ENCODE data around the gene GABRE.

GABRE gene

GRCh38 chrX:151974336-151975227, at the start of gene GABRE:
GABRE (minus strand) TSS chrX:151974676; CDS start chrX:151974625, 51 bp downstream.
- H3K9me3 Mint-ChIP-seq, result peaks cover 5% of the 10 kb centered on the region
- no peaks in the 10 kb centered on the region for H3K4me1 Mint-ChIP-seq
- no peak for DNase-seq (ENCODE audit: low spot score in 2 of 2)
- no peaks in the 10 kb centered on the region for H3K36me3 Mint-ChIP-seq (ENCODE audit: insufficient read depth)
- H3K4me3 Mint-ChIP-seq, result no peak within 1 kb of the TSS
- H3K27ac Mint-ChIP-seq (ENCODE audit: low read depth), result no peak within 1 kb of the TSS
- H3K27me3 Mint-ChIP-seq, result peaks cover 15% of the 10 kb centered on the region
- ATAC-seq (replicated peaks; ENCODE audit: extremely low read depth, poor library complexity, severe bottlenecking), result no peak

- Mint-ChIP-seq H3K4me3 (no peak overlapping the region), H3K27ac (ENCODE audit: low read depth) (no peak overlapping the region), H3K9me3 (no peaks in the 10 kb centered on the region), H3K27me3 (no peaks in the 10 kb centered on the region), H3K4me1 (no peaks in the 10 kb centered on the region), H3K36me3 (ENCODE audit: insufficient read depth) (no peaks in the 10 kb centered on the region)
- no peak for ATAC-seq (replicated peaks; ENCODE audit: extremely low read depth, poor library complexity, severe bottlenecking)
- no peak for DNase-seq (ENCODE audit: low spot score in 2 of 2)
Observed at GRCh38 chrX:152020888-152021287, 46.4 kb upstream of the GABRE start.

- ATAC-seq (replicated peaks; ENCODE audit: extremely low read depth, poor library complexity, severe bottlenecking), result no peak
Observed at GRCh38 chrX:151999813-152000212, 25.3 kb upstream of the GABRE start.

GRCh38 chrX:151997539-151997938, 23.1 kb upstream of the GABRE start:
- H3K9me3 Mint-ChIP-seq, result peaks cover 5% of the 10 kb centered on the region
- no peaks in the 10 kb centered on the region for H3K27me3 Mint-ChIP-seq
- no peak overlapping the region for H3K4me3 Mint-ChIP-seq
- no peaks in the 10 kb centered on the region for H3K4me1 Mint-ChIP-seq
- ATAC-seq (replicated peaks; ENCODE audit: extremely low read depth, poor library complexity, severe bottlenecking) (no peak), DNase-seq (ENCODE audit: low spot score in 2 of 2) (no peak)
- no peaks in the 10 kb centered on the region for H3K36me3 Mint-ChIP-seq (ENCODE audit: insufficient read depth)
- H3K27ac Mint-ChIP-seq (ENCODE audit: low read depth), result no peak overlapping the region

More at GRCh38 chrX:151999813-152000212, 25.3 kb upstream of the GABRE start:
- no peaks in the 10 kb centered on the region for H3K4me1 Mint-ChIP-seq
- H3K36me3 Mint-ChIP-seq (ENCODE audit: insufficient read depth), result no peaks in the 10 kb centered on the region
- no peaks in the 10 kb centered on the region for H3K27me3 Mint-ChIP-seq
- H3K9me3 Mint-ChIP-seq, result peaks cover 5% of the 10 kb centered on the region
- H3K4me3 Mint-ChIP-seq, result no peak overlapping the region
- H3K27ac Mint-ChIP-seq (ENCODE audit: low read depth), result no peak overlapping the region
- no peak for DNase-seq (ENCODE audit: low spot score in 2 of 2)

GRCh38 chrX:151996347-151996746, 21.9 kb upstream of the GABRE start:
- Mint-ChIP-seq H3K4me1 (no peaks in the 10 kb centered on the region), H3K9me3 (peaks cover 10% of the 10 kb centered on the region), H3K27ac (ENCODE audit: low read depth) (no peak overlapping the region), H3K36me3 (ENCODE audit: insufficient read depth) (no peaks in the 10 kb centered on the region), H3K27me3 (no peaks in the 10 kb centered on the region), H3K4me3 (no peak overlapping the region)
- DNase-seq (ENCODE audit: low spot score in 2 of 2) (no peak), ATAC-seq (replicated peaks; ENCODE audit: extremely low read depth, poor library complexity, severe bottlenecking) (no peak)

GRCh38 chrX:151994476-151994875, 20.0 kb upstream of the GABRE start:
- Mint-ChIP-seq H3K9me3 (peaks cover 15% of the 10 kb centered on the region), H3K27ac (ENCODE audit: low read depth) (no peak overlapping the region), H3K36me3 (ENCODE audit: insufficient read depth) (no peaks in the 10 kb centered on the region), H3K27me3 (no peaks in the 10 kb centered on the region), H3K4me3 (no peak overlapping the region), H3K4me1 (no peaks in the 10 kb centered on the region)
- ATAC-seq (replicated peaks; ENCODE audit: extremely low read depth, poor library complexity, severe bottlenecking), result no peak
- DNase-seq (ENCODE audit: low spot score in 2 of 2), result no peak

- Mint-ChIP-seq H3K27me3 (no peaks in the 10 kb centered on the region), H3K9me3 (peaks cover 25% of the 10 kb centered on the region), H3K27ac (ENCODE audit: low read depth) (no peak overlapping the region), H3K4me3 (no peak overlapping the region), H3K36me3 (ENCODE audit: insufficient read depth) (no peaks in the 10 kb centered on the region), H3K4me1 (no peaks in the 10 kb centered on the region)
- no peak for DNase-seq (ENCODE audit: low spot score in 2 of 2)
- no peak for ATAC-seq (replicated peaks; ENCODE audit: extremely low read depth, poor library complexity, severe bottlenecking)
Observed at GRCh38 chrX:151988706-151989299, 14.3 kb upstream of the GABRE start.

- Mint-ChIP-seq H3K9me3 (peaks cover 25% of the 10 kb centered on the region), H3K27ac (ENCODE audit: low read depth) (no peak overlapping the region), H3K4me3 (no peak overlapping the region), H3K27me3 (no peaks in the 10 kb centered on the region), H3K4me1 (no peaks in the 10 kb centered on the region), H3K36me3 (ENCODE audit: insufficient read depth) (no peaks in the 10 kb centered on the region)
- DNase-seq (ENCODE audit: low spot score in 2 of 2), result no peak
- no peak for ATAC-seq (replicated peaks; ENCODE audit: extremely low read depth, poor library complexity, severe bottlenecking)
Observed at GRCh38 chrX:151987108-151987507, 12.6 kb upstream of the GABRE start.

- DNase-seq (ENCODE audit: low spot score in 2 of 2) (no peak), ATAC-seq (replicated peaks; ENCODE audit: extremely low read depth, poor library complexity, severe bottlenecking) (no peak)
- H3K27ac Mint-ChIP-seq (ENCODE audit: low read depth), result no peak overlapping the region
- H3K27me3 Mint-ChIP-seq, result no peaks in the 10 kb centered on the region
- no peaks in the 10 kb centered on the region for H3K4me1 Mint-ChIP-seq
- no peaks in the 10 kb centered on the region for H3K36me3 Mint-ChIP-seq (ENCODE audit: insufficient read depth)
- no peak overlapping the region for H3K4me3 Mint-ChIP-seq
- peaks cover 19% of the 10 kb centered on the region for H3K9me3 Mint-ChIP-seq
Observed at GRCh38 chrX:151985955-151986354, 11.5 kb upstream of the GABRE start.

GRCh38 chrX:151985531-151985930, 11.1 kb upstream of the GABRE start:
- Mint-ChIP-seq H3K27me3 (no peaks in the 10 kb centered on the region), H3K4me1 (no peaks in the 10 kb centered on the region), H3K36me3 (ENCODE audit: insufficient read depth) (no peaks in the 10 kb centered on the region), H3K4me3 (no peak overlapping the region), H3K27ac (ENCODE audit: low read depth) (no peak overlapping the region), H3K9me3 (peaks cover 19% of the 10 kb centered on the region)
- ATAC-seq (replicated peaks; ENCODE audit: extremely low read depth, poor library complexity, severe bottlenecking), result no peak
- DNase-seq (ENCODE audit: low spot score in 2 of 2), result no peak

- H3K27ac Mint-ChIP-seq (ENCODE audit: low read depth), result no peak overlapping the region
- H3K4me1 Mint-ChIP-seq, result no peaks in the 10 kb centered on the region
- no peak overlapping the region for H3K4me3 Mint-ChIP-seq
- no peak for DNase-seq (ENCODE audit: low spot score in 2 of 2)
- peaks cover 19% of the 10 kb centered on the region for H3K9me3 Mint-ChIP-seq
- H3K27me3 Mint-ChIP-seq, result no peaks in the 10 kb centered on the region
- H3K36me3 Mint-ChIP-seq (ENCODE audit: insufficient read depth), result no peaks in the 10 kb centered on the region
- no peak for ATAC-seq (replicated peaks; ENCODE audit: extremely low read depth, poor library complexity, severe bottlenecking)
Observed at GRCh38 chrX:151984902-151985301, 10.4 kb upstream of the GABRE start.

GRCh38 chrX:151984328-151984727, 9.9 kb upstream of the GABRE start:
- Mint-ChIP-seq H3K4me3 (no peak overlapping the region), H3K9me3 (peaks cover 13% of the 10 kb centered on the region), H3K27ac (ENCODE audit: low read depth) (no peak overlapping the region), H3K27me3 (no peaks in the 10 kb centered on the region), H3K4me1 (no peaks in the 10 kb centered on the region), H3K36me3 (ENCODE audit: insufficient read depth) (no peaks in the 10 kb centered on the region)
- ATAC-seq (replicated peaks; ENCODE audit: extremely low read depth, poor library complexity, severe bottlenecking) (no peak), DNase-seq (ENCODE audit: low spot score in 2 of 2) (no peak)

GRCh38 chrX:151983186-151983585, 8.7 kb upstream of the GABRE start:
- DNase-seq (ENCODE audit: low spot score in 2 of 2) (no peak), ATAC-seq (replicated peaks; ENCODE audit: extremely low read depth, poor library complexity, severe bottlenecking) (no peak)
- Mint-ChIP-seq H3K27ac (ENCODE audit: low read depth) (no peak overlapping the region), H3K27me3 (no peaks in the 10 kb centered on the region), H3K4me3 (no peak overlapping the region), H3K36me3 (ENCODE audit: insufficient read depth) (no peaks in the 10 kb centered on the region), H3K4me1 (no peaks in the 10 kb centered on the region), H3K9me3 (peaks cover 11% of the 10 kb centered on the region)

Measured in central memory CD8-positive, alpha-beta T cell (primary cell).